Panc1 (cell line): ENCODE results near the gene PBX1. TPM values are rescaled to one million over a fixed set of nuclear protein-coding genes. Genes with fewer than 3 reads are reported as not detected.

ENCODE experiments used
- ATAC-seq: fragments of 200-7000 bp; cut with Tn5 transposase; 2 replicates; pipeline ENCODE4 v1.9.1; 2020; ENCODE audit warnings: mild to moderate bottlenecking, moderate library complexity
- BruUV-seq: library from RNA; stranded (reverse); fragments of 400-500 nt; replicated peaks from 2 replicates; lab custom pipeline; 2021; lab: Mats Ljungman, UMichigan
- CTCF ChIA-PET: fragments of 300-600 bp; sonication (Branson Sonifier 250); formaldehyde crosslinking; loops from one replicate; lab custom pipeline; 2022; ENCODE audit warnings: antibody characterized with exemption; lab: Charles Lee
- POLR2A ChIA-PET: fragments of 300-600 bp; sonication (Branson Sonifier 250); formaldehyde crosslinking; loops from one replicate; lab custom pipeline; 2022; ENCODE audit warnings: antibody characterized with exemption; lab: Charles Lee
- DNase-seq: peaks from one replicate; pipeline ENCODE4 v3.0.0-alpha.2; 2010; ENCODE audit warnings: low read depth, low spot score
- H3K27ac ChIP-seq: 2 replicates; pipeline ENCODE4 v1.5.1; 2011; ENCODE audit warnings: mild to moderate bottlenecking, low read length, inconsistent platforms
- H3K27me3 ChIP-seq: fragments of 200-500 bp; sonication (Bioruptor generic); 2 replicates; pipeline ENCODE4 v1.6.0; 2014; ENCODE audit warnings: low read length, inconsistent platforms; ENCODE audit not compliant: control insufficient read depth, insufficient read depth
- H3K36me3 ChIP-seq: fragments of 200-500 bp; sonication (Bioruptor generic); 2 replicates; pipeline ENCODE4 v1.5.1; 2014; ENCODE audit warnings: inconsistent platforms, mild to moderate bottlenecking, low read length, moderate library complexity; ENCODE audit not compliant: control insufficient read depth, insufficient read depth
- H3K4me1 ChIP-seq: 2 replicates; pipeline ENCODE4 v1.5.1; 2011; ENCODE audit warnings: inconsistent platforms, mild to moderate bottlenecking, low read length, moderate library complexity; ENCODE audit not compliant: control insufficient read depth, insufficient read depth
- H3K4me3 ChIP-seq, 2 experiments: 2 replicates each; pipeline ENCODE4 v1.5.1; 2011 to 2012; ENCODE audit warnings: low read depth in 2 of 2, low read length in 2 of 2, mild to moderate bottlenecking in 2 of 2, inconsistent platforms in 1 of 2, moderate library complexity in 1 of 2
- H3K9me3 ChIP-seq: fragments of 200-500 bp; sonication (Bioruptor generic); 2 replicates; pipeline ENCODE4 v1.5.1; 2014; ENCODE audit warnings: low read depth, mild to moderate bottlenecking, inconsistent platforms, low read length, moderate library complexity; ENCODE audit not compliant: control insufficient read depth, insufficient read depth
- POLR2AphosphoS5 ChIP-seq: IDR thresholded peaks from 2 replicates; pipeline ENCODE4 v1.6.1; 2012; ENCODE audit warnings: mild to moderate bottlenecking, low read depth, low read length, moderate library complexity
- SIN3A ChIP-seq: IDR thresholded peaks from 2 replicates; pipeline ENCODE4 v1.6.1; 2012; ENCODE audit warnings: low read depth, mild to moderate bottlenecking, low read length, moderate library complexity, borderline replicate concordance; ENCODE audit not compliant: insufficient read depth
- TCF7L2 ChIP-seq: IDR thresholded peaks from 2 replicates; pipeline ENCODE4 v1.6.1; 2011; ENCODE audit warnings: mild to moderate bottlenecking, low read depth, low read length, inconsistent platforms
- in situ Hi-C: cut with HindIII; loops from 2 replicates; pipeline ENCODE4 v1.10.0; 2016; ENCODE audit warnings: low sequenced_read_pairs, low pct_unique_long_range_greater_than_20kb
- intact Hi-C: fragments of 100-400 bp; cut with micrococcal nuclease; formaldehyde crosslinking; loops from one replicate; pipeline ENCODE4 v1.10.0; 2022; ENCODE audit not compliant: unreplicated experiment
- total RNA-seq: library from RNA; stranded (reverse); gene quantifications from one replicate; pipeline ENCODE4 v1.2.1, GENCODE V29; 2021; ENCODE audit not compliant: unreplicated experiment
- TF ChIP-seq, protein P1 (sequence below): fragments of 450-650 bp; IDR thresholded peaks from 2 replicates; pipeline ENCODE4 v1.5.1; 2017; ENCODE audit warnings: mild to moderate bottlenecking
- TF ChIP-seq, protein P2 (sequence below), 2 experiments: IDR thresholded peaks; 2 replicates each; pipeline ENCODE4 v1.6.1; 2011 to 2012; ENCODE audit warnings: low read depth in 2 of 2, control low read depth in 1 of 2, low read length in 1 of 2, mild to moderate bottlenecking in 1 of 2, moderate library complexity in 1 of 2; ENCODE audit not compliant: insufficient read depth in 1 of 2

The PBX1 gene
- total RNA-seq, 1 experiment from 2014 or later: 2.0 TPM

- no TSS peak for BruUV-seq
- CTCF ChIA-PET: no interaction called here
- no peaks in the 10 kb centered on the region for H3K4me1 ChIP-seq
- in situ Hi-C loops (no loop called here), intact Hi-C loops (no loop called here)
- no peak overlapping the region for H3K27ac ChIP-seq
- no peak for DNase-seq
- no peaks in the 10 kb centered on the region for H3K36me3 ChIP-seq
- no peaks in the 10 kb centered on the region for H3K9me3 ChIP-seq
- no peaks in the 10 kb centered on the region for H3K27me3 ChIP-seq
- POLR2A ChIA-PET: no interaction called here
- no peak overlapping the region for H3K4me3 ChIP-seq
- no peak for ATAC-seq
- TF ChIP-seq, protein P1, sequence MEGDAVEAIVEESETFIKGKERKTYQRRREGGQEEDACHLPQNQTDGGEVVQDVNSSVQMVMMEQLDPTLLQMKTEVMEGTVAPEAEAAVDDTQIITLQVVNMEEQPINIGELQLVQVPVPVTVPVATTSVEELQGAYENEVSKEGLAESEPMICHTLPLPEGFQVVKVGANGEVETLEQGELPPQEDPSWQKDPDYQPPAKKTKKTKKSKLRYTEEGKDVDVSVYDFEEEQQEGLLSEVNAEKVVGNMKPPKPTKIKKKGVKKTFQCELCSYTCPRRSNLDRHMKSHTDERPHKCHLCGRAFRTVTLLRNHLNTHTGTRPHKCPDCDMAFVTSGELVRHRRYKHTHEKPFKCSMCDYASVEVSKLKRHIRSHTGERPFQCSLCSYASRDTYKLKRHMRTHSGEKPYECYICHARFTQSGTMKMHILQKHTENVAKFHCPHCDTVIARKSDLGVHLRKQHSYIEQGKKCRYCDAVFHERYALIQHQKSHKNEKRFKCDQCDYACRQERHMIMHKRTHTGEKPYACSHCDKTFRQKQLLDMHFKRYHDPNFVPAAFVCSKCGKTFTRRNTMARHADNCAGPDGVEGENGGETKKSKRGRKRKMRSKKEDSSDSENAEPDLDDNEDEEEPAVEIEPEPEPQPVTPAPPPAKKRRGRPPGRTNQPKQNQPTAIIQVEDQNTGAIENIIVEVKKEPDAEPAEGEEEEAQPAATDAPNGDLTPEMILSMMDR: no peak
Observed at GRCh38 chr1:164692420-164692819, 133.4 kb downstream of the PBX1 start.

DNA sequence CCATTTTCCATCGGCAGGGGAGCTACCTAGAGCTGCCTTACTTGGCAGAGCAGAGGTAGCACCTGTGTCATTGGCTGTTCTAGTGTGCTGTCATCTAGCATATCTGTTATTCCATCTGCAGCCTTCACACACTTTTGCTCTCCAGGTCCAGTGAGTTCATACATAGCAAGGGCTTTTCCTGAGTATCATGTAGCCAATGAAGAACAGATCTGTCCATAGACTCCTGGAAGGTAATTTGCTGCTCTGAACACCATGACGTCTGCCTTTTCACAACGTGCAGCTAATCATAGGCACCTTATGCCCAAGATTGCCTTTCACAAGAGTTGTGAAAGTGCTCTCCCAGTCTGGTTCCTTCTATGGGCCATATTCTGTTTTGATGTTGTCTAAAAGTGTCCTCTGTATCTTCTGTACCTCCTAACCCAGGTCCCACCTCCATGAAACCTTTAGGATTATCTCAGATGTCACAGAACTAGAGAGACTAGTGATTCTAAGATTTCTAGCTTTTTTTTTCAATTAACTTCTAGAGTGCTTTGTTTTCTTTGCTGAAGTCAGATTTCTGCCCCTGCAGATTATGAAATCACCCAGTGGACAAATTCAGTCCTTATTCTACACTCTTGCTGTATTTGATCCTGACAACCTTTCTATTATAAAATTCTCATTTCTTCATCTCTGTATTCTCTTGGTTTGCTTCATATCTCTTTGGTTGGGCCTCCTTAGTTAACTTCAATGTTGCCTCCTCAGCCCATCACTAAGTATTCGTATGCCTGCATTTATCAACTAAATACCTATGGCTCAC is 134.8 kb downstream of the PBX1 start:
- BruUV-seq: no TSS peak
- TF ChIP-seq, protein P1: no peak
- no peak for TF ChIP-seq TCF7L2
- TF ChIP-seq SIN3A: no peak
- TF ChIP-seq, protein P2, sequence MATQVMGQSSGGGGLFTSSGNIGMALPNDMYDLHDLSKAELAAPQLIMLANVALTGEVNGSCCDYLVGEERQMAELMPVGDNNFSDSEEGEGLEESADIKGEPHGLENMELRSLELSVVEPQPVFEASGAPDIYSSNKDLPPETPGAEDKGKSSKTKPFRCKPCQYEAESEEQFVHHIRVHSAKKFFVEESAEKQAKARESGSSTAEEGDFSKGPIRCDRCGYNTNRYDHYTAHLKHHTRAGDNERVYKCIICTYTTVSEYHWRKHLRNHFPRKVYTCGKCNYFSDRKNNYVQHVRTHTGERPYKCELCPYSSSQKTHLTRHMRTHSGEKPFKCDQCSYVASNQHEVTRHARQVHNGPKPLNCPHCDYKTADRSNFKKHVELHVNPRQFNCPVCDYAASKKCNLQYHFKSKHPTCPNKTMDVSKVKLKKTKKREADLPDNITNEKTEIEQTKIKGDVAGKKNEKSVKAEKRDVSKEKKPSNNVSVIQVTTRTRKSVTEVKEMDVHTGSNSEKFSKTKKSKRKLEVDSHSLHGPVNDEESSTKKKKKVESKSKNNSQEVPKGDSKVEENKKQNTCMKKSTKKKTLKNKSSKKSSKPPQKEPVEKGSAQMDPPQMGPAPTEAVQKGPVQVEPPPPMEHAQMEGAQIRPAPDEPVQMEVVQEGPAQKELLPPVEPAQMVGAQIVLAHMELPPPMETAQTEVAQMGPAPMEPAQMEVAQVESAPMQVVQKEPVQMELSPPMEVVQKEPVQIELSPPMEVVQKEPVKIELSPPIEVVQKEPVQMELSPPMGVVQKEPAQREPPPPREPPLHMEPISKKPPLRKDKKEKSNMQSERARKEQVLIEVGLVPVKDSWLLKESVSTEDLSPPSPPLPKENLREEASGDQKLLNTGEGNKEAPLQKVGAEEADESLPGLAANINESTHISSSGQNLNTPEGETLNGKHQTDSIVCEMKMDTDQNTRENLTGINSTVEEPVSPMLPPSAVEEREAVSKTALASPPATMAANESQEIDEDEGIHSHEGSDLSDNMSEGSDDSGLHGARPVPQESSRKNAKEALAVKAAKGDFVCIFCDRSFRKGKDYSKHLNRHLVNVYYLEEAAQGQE (IDR thresholded peaks at IDR 0.05; ENCODE audit: insufficient read depth in 1 of 2, low read depth in 2 of 2, low read length in 1 of 2): no peak
- no peak for TF ChIP-seq POLR2AphosphoS5
- ChIA-PET CTCF (no interaction called here), POLR2A (no interaction called here)
- in situ Hi-C loops (no loop called here), intact Hi-C loops (no loop called here)
- ATAC-seq (no peak), DNase-seq (no peak)
- Histone ChIP-seq H3K27ac (no peak overlapping the region), H3K4me1 (no peaks in the 10 kb centered on the region), H3K9me3 (no peaks in the 10 kb centered on the region), H3K36me3 (no peaks in the 10 kb centered on the region), H3K4me3 (no peak overlapping the region), H3K27me3 (no peaks in the 10 kb centered on the region)
